K562 (cell line): ENCODE results near the gene CD82. TPM values are rescaled to one million over a fixed set of nuclear protein-coding genes. Genes with fewer than 3 reads are reported as not detected.

Experiments
- CREB3 ChIP-seq: fragments of 450-650 bp; conservative IDR thresholded peaks from 2 replicates; pipeline ENCODE4 v1.6.1; 2016; ENCODE audit warnings: missing genetic modification characterization, low read depth, mild to moderate bottlenecking, missing compliant biosample characterization, moderate library complexity
- DACH1 ChIP-seq: fragments of 450-650 bp; IDR thresholded peaks from 2 replicates; pipeline ENCODE4 v1.6.1; 2018; ENCODE audit not compliant: partially characterized antibody
- EGR1 ChIP-seq: fragments of 450-650 bp; conservative IDR thresholded peaks from 2 replicates; pipeline ENCODE4 v1.6.1; 2017; ENCODE audit warnings: mild to moderate bottlenecking
- MAZ ChIP-seq, 2 experiments: fragments of 450-650 bp in 1 of 2; sonication (generic) in 1 of 2; formaldehyde crosslinking; IDR thresholded peaks in 1 of 2; conservative IDR thresholded peaks in 1 of 2; 2 replicates each; pipeline versions ENCODE4 v1.4.0 to v1.5.0; 2020; ENCODE audit warnings: mild to moderate bottlenecking in 1 of 2, missing genetic modification reagents in 1 of 2
- PREB ChIP-seq: sonication (generic); formaldehyde crosslinking; IDR thresholded peaks from 2 replicates; pipeline ENCODE4 v1.8.1; 2023; ENCODE audit warnings: mild to moderate bottlenecking, missing genetic modification reagents
- TSHZ1 ChIP-seq: fragments of 250-450 bp; sonication (Bioruptor Pico); IDR thresholded peaks from 2 replicates; pipeline ENCODE4 v1.4.0; 2020; ENCODE audit warnings: mild to moderate bottlenecking, moderate library complexity
- ZNF408 ChIP-seq: fragments of 250-450 bp; sonication (Bioruptor Pico); IDR thresholded peaks from 2 replicates; pipeline ENCODE4 v1.4.0; 2020; ENCODE audit warnings: low read depth, mild to moderate bottlenecking, moderate library complexity
- ZNF699 ChIP-seq: fragments of 250-450 bp; sonication (Bioruptor Pico); IDR thresholded peaks from 2 replicates; pipeline ENCODE4 v1.8.0; 2021; ENCODE audit warnings: mild to moderate bottlenecking, moderate library complexity; ENCODE audit not compliant: insufficient replicate concordance
- polyA plus RNA-seq, 8 experiments: library from polyadenylated mRNA; depleted of rRNA in 4 of 8; stranded (reverse) in 5 of 8; unstranded in 3 of 8; fragments of >200 nt; fragmentation: Nextera tagmentation in 2 of 8; fragmentation: Illumina TruSeq in 1 of 8; extraction: Ambion mirVana in 2 of 8; extraction: Trizol in 1 of 8; gene quantifications; 2 replicates each; pipeline versions ENCODE4 v1.2.1 to v1.2.3, GENCODE V29; 2011 to 2014; ENCODE audit warnings: inconsistent platforms in 1 of 8, missing spikeins in 1 of 8
- total RNA-seq, 7 experiments: library from RNA; depleted of rRNA in 6 of 7; stranded (reverse); fragments of >200 nt in 6 of 7; fragmentation: Illumina TruSeq in 2 of 7; extraction: Trizol in 2 of 7; gene quantifications; 2 replicates each; pipeline versions ENCODE4 v1.2.1 to v1.2.3, GENCODE V29; 2011 to 2021; ENCODE audit warnings: low replicate concordance in 1 of 7
- TF ChIP-seq, protein P1 (sequence below): fragments of 200-800 bp; sonication (Bioruptor generic); IDR thresholded peaks from 2 replicates; pipeline ENCODE4 v1.6.1; 2017; ENCODE audit warnings: missing genetic modification characterization, missing compliant biosample characterization
- TF ChIP-seq, protein P2 (sequence below): sonication (generic); formaldehyde crosslinking; IDR thresholded peaks from 2 replicates; pipeline ENCODE4 v1.8.0; 2022; ENCODE audit warnings: mild to moderate bottlenecking, missing genetic modification reagents
- TF ChIP-seq, protein P3 (sequence below): fragments of 450-650 bp; formaldehyde crosslinking; conservative IDR thresholded peaks from 2 replicates; pipeline ENCODE4 v1.4.0; 2022; ENCODE audit warnings: mild to moderate bottlenecking, missing genetic modification characterization

Gene CD82
- total and polyA plus RNA-seq, 9 of the 15 experiments (the other 6 are each of a cell fraction or from before 2014, with no cell fraction given) = 0.27 to 9.4 (median 3.0) TPM

- TF ChIP-seq, protein P1, sequence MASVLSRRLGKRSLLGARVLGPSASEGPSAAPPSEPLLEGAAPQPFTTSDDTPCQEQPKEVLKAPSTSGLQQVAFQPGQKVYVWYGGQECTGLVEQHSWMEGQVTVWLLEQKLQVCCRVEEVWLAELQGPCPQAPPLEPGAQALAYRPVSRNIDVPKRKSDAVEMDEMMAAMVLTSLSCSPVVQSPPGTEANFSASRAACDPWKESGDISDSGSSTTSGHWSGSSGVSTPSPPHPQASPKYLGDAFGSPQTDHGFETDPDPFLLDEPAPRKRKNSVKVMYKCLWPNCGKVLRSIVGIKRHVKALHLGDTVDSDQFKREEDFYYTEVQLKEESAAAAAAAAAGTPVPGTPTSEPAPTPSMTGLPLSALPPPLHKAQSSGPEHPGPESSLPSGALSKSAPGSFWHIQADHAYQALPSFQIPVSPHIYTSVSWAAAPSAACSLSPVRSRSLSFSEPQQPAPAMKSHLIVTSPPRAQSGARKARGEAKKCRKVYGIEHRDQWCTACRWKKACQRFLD (CRISPR knock-in tag) = no peak
- TF ChIP-seq CREB3 (no peak), DACH1 (no peak), MAZ (CRISPR knock-in tag; conservative IDR thresholded peaks at IDR 0.05 in 1 of 2, IDR thresholded peaks at IDR 0.05 in 1 of 2) (no peak), EGR1 (no peak), TSHZ1 (CRISPR knock-in tag) (no peak), ZNF408 (no peak), ZNF699 (CRISPR knock-in tag) (no peak), PREB (no peak)
- TF ChIP-seq, protein P2, sequence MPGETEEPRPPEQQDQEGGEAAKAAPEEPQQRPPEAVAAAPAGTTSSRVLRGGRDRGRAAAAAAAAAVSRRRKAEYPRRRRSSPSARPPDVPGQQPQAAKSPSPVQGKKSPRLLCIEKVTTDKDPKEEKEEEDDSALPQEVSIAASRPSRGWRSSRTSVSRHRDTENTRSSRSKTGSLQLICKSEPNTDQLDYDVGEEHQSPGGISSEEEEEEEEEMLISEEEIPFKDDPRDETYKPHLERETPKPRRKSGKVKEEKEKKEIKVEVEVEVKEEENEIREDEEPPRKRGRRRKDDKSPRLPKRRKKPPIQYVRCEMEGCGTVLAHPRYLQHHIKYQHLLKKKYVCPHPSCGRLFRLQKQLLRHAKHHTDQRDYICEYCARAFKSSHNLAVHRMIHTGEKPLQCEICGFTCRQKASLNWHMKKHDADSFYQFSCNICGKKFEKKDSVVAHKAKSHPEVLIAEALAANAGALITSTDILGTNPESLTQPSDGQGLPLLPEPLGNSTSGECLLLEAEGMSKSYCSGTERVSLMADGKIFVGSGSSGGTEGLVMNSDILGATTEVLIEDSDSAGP (CRISPR knock-in tag) = 0 out of 2 replicates have a peak, but pooled peaks have one; percentile 27
- TF ChIP-seq, protein P3, sequence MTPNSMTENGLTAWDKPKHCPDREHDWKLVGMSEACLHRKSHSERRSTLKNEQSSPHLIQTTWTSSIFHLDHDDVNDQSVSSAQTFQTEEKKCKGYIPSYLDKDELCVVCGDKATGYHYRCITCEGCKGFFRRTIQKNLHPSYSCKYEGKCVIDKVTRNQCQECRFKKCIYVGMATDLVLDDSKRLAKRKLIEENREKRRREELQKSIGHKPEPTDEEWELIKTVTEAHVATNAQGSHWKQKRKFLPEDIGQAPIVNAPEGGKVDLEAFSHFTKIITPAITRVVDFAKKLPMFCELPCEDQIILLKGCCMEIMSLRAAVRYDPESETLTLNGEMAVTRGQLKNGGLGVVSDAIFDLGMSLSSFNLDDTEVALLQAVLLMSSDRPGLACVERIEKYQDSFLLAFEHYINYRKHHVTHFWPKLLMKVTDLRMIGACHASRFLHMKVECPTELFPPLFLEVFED (CRISPR knock-in tag) = no peak
Measured at GRCh38 chr11:44542372-44542771, 23.1 kb upstream of the CD82 start (continued).
